Testis (tissue), 2 donors: Measurements from ENCODE around the gene GRID1.
"Not testable (repeated sequence)": the region's sequence is repeated elsewhere in the genome, so short reads cannot be mapped to it uniquely, and the experiment has no call there.

Experiments used
- POLR2A ChIP-seq: fragments of 450-650 bp; IDR thresholded peaks from one replicate; pipeline ENCODE4 v1.6.1; 2017; ENCODE audit warnings: antibody characterized with exemption, mild to moderate bottlenecking, moderate library complexity
- TF ChIP-seq, protein P1 (sequence below), 3 experiments: fragments of 450-650 bp in 2 of 3; fragments of 200-600 bp in 1 of 3; sonication (generic) in 1 of 3; IDR thresholded peaks; one replicate each; pipeline ENCODE4 v1.5.1; 2016 to 2019; ENCODE audit warnings: antibody characterized with exemption in 3 of 3, mild to moderate bottlenecking in 2 of 3, moderate library complexity in 1 of 3

DNA sequence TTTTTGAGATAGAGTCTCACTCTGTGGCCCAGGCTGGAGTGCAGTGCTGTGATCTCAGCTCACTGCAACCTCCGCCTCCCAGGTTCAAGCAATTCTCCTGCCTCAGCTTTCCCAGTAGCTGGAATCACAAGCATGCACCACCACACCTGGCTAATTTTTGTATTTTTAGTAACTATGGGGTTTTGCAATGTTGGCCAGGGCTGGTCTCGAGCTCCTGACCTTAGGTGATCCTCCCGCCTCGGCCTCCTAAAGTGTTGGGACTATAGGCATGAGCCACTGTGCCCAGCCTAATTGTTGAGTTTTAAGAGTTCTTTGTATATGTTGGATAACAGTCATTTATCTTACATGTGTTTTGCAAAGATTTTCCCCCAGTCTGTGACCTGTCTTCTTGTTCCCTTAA, 667.5 kb downstream of the GRID1 start:
- TF ChIP-seq, protein P1, sequence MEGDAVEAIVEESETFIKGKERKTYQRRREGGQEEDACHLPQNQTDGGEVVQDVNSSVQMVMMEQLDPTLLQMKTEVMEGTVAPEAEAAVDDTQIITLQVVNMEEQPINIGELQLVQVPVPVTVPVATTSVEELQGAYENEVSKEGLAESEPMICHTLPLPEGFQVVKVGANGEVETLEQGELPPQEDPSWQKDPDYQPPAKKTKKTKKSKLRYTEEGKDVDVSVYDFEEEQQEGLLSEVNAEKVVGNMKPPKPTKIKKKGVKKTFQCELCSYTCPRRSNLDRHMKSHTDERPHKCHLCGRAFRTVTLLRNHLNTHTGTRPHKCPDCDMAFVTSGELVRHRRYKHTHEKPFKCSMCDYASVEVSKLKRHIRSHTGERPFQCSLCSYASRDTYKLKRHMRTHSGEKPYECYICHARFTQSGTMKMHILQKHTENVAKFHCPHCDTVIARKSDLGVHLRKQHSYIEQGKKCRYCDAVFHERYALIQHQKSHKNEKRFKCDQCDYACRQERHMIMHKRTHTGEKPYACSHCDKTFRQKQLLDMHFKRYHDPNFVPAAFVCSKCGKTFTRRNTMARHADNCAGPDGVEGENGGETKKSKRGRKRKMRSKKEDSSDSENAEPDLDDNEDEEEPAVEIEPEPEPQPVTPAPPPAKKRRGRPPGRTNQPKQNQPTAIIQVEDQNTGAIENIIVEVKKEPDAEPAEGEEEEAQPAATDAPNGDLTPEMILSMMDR (IDR thresholded peaks at IDR 0.05): not testable (repeated sequence)
- not testable (repeated sequence) for TF ChIP-seq POLR2A
